CD4-positive, alpha-beta T cell treated with Interleukin-17A for 1 hour (primary cell): ENCODE measurements around the gene SLC17A9.
A peak's percentile ranks its signal among the peaks of the same experiment; 100 is the strongest.

Source experiments
- DNase-seq: peaks from one replicate; pipeline ENCODE4 v3.0.0-alpha.2; 2020

SLC17A9 gene

DNA sequence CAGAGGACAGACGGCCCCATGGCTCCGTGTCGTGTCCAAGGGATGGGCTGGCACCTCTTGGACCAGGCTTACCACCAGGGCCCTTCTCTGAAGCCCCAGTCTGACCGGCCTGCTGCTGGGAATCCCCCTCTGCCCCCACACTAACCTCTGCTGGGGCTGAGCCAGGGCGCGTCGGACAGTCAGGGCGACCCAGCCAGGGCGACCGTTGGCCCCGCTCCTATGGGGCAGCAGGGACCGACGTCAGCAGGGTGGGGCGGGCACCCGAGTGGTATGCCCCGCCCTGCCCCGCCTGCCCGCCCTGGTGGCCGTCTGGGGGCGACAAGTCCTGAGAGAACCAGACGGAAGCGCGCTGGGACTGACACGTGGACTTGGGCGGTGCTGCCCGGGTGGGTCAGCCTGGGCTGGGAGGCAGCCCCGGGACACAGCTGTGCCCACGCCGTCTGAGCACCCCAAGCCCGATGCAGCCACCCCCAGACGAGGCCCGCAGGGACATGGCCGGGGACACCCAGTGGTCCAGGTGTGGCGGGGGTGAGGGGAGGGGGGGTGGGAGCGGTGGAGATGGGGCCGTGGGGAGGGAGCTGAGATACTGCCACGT, at the start of gene SLC17A9:
SLC17A9 (plus strand) TSS at position 337 of the 595 bp plus-strand sequence; CDS start at position 459, 122 bp downstream.
- DNase-seq: peak; percentile 55

DNA sequence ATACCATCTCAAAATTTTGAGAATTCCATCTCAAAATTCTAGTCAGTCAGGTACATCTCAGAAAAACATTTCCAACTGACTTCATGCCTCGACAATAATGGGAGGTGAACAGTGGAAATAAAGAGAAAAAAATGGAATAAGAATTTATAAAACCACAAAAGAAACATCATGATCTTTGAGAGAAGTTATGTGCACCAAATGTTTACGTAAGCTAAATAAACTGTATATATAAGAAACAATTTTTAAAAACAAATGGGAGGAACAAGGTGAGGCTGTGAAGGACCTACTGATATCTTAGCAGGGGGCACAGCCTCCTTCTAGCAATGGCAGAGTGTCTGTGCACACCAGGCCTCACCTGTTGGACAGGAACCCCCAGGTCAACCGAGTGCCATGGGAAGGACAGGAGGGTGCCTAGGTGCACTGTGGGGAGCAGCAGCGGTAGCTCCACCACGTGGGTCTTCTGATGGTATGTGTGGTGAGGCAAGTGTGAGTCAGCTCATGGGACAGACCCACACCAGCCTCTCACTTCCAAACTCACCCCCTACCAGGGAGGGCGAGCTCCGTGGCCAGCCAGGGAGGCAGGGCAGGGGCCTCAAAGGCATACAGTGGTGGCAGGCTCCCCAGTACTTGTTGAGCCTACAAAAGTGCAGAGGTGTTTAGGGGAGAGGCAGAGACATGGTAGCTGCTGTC, 49.4 kb upstream of the SLC17A9 start:
- no peak for DNase-seq

DNA sequence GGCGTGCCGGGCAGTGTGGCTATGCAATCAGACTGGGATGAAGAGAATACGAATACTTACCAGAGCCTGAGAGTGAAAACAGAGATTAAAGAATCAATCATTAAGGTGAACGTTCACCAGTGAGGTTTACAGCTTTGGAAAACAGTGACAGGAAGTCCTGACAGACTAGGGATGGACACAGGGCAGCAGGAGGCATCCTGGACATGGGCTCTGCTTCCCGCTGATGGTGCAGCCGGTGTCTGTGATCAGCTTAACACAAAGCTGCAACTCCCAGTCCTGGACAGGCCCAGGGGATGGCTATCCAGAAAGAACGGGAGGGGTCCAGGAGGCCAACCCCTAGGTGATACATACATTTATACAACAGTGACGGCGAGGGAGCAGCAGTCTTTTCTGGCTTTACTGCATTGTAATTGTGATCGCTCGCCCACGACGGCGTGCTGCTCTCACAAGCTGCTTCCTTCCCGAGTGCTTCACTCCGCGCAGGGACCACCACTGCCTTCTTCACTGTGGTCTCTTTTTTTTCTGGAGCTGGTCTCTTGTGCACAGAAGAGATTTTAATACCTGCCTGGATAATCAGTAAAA, 46.9 kb upstream of the SLC17A9 start:
- no peak for DNase-seq

GRCh38 chr20:62906209-62906608, 46.3 kb upstream of the SLC17A9 start:
- no peak for DNase-seq

DNA sequence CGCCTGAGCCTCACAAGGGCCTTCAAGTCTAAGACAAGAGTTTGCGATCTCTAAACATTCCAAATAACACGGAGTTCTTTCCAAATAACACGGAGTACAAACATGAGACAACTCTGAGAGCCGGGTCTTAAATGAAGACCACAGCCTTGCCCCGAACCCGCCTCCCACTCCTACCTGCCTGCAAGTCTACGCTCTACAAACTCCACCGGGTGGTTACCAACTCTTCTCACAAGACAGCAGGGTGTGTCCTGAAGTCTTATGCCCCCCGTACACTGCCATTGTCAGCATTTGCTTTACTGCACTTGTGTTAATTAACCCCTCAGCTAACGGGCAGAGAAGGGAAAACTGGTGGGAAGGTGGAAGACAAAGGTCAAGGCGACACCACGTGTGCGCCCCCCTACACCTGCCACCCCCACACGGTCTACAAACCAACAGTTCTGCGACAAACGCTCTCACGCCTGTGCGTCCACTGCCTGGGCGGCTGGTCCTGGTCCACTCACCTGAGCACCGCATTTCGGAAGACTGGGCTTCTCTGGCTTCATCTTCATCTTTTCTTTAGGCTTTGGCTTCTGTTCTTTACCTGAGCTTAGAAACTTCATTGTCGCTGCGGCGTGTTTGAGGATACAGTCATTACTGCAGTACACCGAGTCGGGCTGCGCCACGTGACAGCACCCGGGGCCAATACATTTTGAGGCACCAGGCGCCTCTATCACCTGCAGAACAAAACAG, 45.7 kb upstream of the SLC17A9 start:
- no peak for DNase-seq

- peak; percentile 53 for DNase-seq
Measured at GRCh38 chr20:62907384-62908317, 44.9 kb upstream of the SLC17A9 start.

GRCh38 chr20:62908971-62909791, 43.3 kb upstream of the SLC17A9 start:
- DNase-seq: no peak

- no peak for DNase-seq
Measured at GRCh38 chr20:62910217-62910766, 42.2 kb upstream of the SLC17A9 start.

- DNase-seq: no peak
Measured at GRCh38 chr20:62910777-62911497, 41.6 kb upstream of the SLC17A9 start.

DNA sequence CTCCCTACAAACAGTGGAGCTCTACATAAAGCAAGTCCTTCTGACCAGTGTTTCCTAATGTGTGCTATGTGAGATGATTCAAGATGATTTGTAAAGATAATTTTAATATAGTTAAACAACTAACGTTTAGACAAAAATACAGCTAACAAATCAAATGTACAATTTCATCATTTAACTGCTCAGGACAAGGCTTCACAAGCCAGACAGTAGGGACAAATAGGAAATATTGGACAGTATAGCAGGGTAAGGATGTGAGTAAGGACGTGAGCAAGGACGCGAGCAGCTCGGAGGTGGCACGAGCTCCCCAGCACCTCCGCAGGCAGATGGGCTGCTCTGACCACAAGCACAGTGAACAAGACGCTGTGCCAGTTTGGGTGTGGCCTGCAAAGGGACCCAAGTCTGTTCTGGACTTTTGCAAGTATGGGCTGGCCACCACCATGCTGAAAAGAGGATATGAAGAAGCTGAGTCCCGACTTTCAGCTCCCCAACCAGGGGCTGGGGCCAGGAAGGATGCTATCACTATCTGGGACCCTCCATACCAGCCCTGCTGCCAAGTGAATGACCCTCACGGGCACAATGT, 40.7 kb upstream of the SLC17A9 start:
- no peak for DNase-seq

- no peak for DNase-seq
Measured at GRCh38 chr20:62913043-62913630, 39.4 kb upstream of the SLC17A9 start.

GRCh38 chr20:62914436-62914835, 38.1 kb upstream of the SLC17A9 start:
- no peak for DNase-seq

DNA sequence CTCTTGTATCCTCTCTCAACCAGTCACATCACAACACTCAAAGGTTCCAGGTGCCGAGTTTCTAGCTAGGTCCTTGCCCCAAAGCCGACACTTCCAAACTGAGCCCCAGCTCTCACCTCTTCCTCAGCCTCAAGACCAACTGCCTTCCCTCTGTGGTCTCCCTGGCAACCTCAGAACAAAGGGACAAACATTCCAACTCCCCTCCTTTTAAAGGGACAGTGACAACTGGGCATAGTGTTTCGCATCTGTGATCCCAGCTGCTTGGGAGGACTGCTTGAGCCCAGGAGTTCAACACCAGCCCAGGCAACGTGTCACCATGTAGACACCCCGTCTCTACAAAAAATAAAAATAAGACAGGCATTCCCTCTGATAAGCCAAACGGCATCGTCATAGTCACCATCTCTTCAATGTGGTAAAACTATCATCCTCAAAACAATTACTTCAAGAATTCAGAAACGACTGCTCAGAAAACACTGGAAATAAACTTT, 37.5 kb upstream of the SLC17A9 start:
- DNase-seq: peak; percentile 43

- DNase-seq: no peak
Measured at GRCh38 chr20:62916703-62917476, 35.6 kb upstream of the SLC17A9 start.

DNA sequence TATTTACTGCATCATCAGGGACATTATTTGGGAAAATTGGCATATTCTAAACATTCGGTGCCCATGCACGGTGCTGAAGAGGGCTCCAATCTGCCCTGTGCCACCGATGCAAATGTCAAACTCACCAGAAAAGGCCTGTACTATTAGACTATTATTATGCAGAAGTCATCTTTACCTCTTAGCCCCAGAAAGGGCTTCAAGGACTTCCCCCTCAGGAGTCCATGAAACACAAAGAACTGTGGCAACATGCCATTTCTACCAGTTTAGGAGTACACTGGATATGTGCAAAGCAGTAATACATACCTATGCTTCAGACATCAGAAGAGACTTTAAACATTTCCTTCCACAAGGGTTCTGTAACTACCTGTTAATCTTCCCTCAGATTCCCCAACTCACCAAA, 34.8 kb upstream of the SLC17A9 start:
- no peak for DNase-seq

GRCh38 chr20:62918147-62918546, 34.4 kb upstream of the SLC17A9 start:
- DNase-seq: peak; percentile 35

GRCh38 chr20:62918831-62919230, 33.7 kb upstream of the SLC17A9 start:
- peak; percentile 68 for DNase-seq

GRCh38 chr20:62920039-62920645, 32.4 kb upstream of the SLC17A9 start:
- no peak for DNase-seq
